GM21529 (cell line): ENCODE results near the gene RBMS3.
"Not testable (repeated sequence)": the region's sequence is repeated elsewhere in the genome, so short reads cannot be mapped to it uniquely, and the experiment has no call there.

Experiments used
- ATAC-seq: cut with Tn5 transposase; IDR thresholded peaks from one replicate; pipeline ENCODE4 v1.9.1; 2021; ENCODE audit not compliant: unreplicated experiment

Gene RBMS3

DNA sequence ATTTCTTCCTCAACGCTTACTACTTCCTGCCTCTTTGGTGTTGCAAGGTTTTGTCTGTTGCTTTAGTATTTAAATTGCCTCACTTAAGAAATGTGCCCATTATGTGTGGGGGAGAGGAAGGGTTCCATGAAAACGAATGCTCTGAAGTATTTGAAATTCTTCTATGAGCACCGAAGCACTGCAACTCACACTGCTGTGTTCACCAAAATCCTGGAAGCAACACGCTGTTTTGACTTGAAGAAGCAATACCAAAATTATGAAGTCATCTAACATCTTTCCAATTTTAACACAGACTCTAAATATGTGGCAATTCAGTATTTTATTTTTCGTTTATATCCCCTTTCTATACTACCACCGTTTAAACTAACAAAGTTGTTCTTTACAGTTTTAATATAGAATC, 101.5 kb downstream of the RBMS3 start:
- ATAC-seq, result no peak

DNA sequence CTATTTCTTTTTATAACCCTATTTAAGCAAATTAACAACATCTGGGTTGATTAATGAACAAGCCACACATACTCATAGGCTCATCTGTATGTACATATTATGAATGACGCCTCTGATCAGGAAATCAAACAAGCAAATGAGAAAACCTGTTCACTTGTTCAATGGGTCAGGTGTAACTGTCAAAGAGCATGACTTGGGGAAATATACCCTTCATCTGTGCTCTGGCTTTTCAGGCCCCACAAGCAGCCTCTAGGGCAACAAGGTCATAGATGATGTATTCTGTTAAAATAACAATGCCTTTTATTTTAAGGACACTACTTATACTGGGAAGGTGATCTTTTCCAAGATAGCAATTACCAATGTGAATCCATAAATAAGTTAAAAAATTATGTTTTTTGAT, 102.0 kb downstream of the RBMS3 start:
- no peak for ATAC-seq

DNA sequence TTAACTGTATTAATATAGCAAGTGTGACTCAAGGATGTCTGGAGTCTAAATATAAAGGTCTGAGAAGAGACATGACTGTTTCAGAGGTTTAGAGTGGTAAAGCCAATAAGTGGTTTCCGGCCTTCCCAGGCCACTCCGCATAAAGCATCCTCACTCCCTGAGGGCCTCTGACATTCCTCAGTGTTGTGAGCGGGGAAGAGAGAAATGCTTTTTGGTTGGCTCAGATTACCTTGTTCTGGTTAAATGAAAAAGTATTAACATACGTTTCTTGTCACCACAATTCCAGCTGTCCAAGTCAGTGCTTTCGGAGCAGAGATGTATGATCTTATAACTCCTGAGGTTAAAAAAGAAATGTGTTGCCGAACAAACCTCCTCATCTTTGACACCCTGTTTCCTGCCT, 103.8 kb downstream of the RBMS3 start:
- ATAC-seq, result no peak

DNA sequence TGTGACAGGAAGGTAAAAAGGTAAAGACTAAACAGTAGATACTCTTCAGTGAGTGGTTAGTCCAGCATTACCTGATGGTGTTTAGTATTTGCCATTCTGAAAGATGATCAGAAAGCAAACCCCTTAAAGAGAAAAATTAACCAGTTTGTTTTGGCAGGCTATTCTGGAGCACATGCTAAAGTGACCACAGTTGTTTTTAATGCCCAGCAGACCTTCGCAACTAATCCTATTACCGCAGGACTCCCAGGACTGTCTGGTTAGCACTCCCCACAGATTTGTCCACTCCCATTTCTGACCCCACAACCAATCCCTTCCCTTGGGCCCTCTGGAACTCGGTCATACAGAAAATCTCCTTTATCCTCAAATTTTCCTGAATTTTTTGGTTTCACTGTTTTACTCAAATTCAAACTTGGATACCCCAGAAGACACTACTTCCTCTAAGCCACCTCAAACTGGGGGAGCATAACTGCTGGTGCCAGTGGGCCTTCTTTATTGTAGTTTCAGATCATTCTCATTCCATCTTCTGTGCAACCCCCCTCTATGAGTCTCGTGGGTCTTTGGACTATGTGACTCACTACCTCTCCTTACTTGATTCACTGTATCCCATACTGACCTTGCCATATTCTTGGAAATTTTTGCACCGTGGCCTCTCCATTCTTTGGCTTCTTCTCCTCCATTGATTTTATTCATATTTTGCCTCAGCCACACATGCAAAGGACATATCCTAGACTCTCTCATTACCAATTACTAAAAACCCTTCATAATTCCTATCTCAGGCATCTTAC, 104.4 kb downstream of the RBMS3 start:
- ATAC-seq, result no peak

DNA sequence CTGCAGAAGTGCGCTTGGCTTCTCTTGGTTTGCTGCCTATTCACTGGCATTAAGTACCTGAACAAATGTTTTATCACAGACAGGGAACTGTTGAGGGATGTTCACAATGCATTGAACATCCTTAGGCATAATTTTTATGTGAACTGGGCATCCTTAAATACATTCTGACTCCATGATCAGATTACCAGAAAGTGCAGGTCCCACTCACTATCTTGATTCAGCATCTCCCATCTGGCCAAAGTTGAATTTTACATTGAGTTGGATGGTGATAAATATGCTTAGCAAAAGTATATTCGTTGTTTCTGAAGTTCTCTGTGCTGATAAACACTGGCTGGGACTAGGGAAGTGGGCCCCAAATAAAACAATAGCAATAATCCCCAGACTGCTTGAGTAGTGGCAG, 108.5 kb downstream of the RBMS3 start:
- no peak for ATAC-seq

DNA sequence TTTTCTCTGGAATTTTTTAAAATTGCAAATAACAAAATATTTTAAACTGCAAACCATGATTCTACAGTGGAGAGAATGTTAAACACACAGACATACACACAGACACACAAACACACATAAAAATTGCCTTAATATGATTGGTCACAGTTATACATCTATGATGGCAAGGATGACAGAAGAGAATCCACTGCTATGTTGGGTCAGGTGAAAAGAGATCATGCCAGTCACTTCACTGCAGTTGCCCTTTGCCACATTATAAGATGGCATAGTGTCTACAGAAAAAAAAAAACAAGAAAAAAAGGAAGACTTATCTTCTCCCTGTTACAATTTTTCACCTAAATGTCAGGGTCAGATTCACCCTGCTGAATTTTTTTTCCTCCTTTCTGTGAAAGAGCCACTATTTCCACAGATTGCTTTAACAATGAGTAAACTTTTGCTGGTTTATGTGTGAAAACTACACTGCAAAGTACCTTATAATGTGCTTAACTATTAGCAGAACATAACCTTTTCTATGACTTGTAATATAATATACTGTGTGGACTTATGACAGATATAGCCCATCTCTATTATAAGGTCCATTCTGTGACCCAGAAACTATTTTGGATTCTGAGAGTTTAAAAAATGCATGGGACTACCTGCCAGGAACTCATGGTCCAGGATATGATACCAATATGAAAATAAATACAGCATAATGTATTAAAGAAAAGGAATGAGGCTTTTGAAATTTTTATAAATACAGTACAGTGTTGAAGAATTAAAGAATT, 111.9 kb downstream of the RBMS3 start:
- ATAC-seq, result no peak

DNA sequence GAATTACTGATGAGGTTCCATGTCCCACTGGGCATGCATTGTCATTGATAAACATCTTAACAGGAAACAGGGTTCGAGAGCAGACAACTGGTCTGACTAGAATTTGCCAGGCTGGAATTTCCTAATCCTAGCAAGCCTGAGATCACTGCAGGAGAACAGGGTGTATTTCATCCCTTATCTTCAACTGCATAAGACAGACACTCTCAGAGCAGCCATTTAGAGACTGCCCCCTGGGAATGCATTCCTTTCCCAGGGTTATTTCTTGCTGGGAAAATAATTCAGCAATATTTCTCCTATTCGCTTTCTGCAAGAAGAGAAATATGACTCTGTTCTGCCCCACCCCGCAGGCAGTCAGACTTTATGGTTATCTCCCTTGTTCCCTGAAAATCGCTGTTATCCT, 113.1 kb downstream of the RBMS3 start:
- ATAC-seq, result not testable (repeated sequence)

DNA sequence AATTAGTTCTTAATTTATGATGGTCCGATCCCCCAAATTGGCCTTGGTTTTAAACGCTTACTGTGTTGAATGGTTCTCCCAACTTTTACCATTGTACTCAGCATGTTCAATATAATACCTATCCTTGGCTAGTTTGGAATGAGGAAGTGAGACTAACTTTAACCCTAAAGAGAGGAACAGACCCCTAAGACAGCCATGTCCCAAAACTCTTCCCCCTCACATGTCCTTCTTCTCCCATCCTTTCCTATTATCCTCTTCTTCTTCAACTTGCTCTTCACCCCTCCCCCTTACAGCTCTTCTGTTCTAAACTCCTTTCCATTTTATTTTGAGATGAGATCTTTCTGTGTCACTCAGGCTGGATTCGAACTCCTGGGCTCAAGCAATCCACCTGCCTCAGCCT, 116.5 kb downstream of the RBMS3 start:
- no peak for ATAC-seq

DNA sequence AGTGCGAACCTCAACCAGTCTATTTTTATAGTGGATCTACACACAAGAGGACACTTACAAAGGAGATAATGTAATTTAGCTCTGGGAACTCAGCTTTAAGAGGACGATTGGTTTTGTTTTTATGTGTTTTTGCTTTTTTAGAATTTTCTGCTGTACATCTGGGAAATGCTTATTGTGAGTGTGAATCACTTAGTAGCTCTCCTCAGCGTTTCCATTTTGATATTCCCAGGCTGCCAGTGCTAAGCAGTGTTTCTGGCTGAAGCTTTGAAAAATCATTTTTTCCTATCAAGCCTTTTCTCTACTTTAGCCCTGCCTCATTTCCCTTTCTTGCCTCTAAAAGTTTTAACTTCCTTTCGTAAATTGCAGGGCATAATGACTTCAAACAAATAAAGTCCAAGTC, 117.9 kb downstream of the RBMS3 start:
- ATAC-seq, result no peak

DNA sequence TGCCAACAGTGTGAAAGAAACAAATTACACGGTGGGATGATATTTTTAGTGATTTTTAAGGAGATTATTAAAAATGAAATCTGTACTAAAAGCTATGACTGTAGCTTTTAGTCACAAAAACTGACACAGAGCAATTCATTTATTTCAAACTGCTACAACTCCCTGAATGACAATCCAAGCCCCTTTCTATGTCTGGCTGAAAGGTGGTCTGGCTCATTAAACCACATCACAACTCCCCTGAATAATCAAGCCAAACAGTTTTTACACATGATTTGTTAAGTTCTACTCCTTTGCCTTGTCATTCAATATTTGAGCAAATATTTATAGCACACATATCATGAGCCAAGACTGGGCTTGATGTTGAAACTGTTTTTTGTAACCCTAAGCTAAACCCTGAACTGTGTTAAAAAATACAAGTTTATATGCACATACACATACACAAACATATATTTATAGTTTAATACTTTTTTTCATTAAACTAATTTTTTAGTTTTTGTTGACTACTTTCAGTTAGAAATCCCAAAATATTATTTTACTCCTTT, 125.5 kb downstream of the RBMS3 start:
- ATAC-seq, result no peak

DNA sequence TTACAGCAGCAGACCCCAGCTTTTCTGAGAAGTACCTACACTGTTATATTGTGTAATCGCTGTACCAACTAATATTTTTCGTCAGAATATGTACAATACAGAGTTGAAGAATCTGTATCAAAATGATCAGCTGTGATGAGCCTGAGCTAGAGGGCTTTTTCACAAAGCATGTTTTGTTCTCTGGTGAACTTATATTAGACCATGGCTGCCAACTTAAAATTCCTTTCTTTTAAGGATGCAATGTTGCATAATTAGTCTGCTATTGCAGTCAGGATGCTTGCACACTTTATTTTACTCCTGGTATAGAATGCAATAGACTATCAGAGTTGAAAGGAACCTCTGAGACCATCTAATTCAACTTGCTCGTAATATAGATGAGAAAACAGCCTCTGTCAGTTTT, 127.8 kb downstream of the RBMS3 start:
- no peak for ATAC-seq

DNA sequence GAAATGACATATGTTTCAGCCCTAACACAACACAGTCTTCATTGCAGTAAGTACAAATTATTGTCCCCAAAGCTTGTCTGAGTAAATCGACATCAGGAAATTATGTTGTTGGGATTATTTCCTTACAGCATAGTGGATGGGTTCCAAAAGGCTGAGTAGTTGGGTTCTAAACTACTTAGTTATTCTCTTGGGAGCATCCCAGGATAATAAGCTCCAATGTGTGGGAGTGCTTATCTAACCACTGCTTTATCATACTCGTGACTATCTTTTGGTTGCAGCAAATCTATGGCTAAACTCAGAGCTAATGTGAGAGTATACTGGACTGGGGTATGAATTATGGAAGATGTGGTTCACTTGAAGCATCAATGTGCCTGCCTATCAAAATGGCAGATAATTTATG, 128.5 kb downstream of the RBMS3 start:
- no peak for ATAC-seq

DNA sequence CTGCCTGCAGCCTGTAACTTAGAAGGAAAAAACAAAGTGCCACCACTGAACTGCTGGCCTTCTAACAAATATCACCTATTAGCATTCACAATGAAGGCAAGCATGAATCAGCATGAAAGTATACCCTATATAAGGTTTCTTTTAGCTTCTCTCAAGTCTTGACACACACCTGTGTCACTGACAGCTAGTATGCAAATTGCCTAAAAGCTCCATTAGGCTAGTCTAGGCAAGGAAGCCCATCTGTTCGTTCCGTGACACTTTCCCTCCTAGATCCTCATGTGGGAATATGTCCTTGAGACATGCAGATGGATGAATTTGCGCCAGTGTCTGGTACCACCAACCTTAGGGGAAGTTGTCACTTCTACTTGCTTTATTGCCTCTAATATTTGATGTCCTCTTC, 129.3 kb downstream of the RBMS3 start:
- no peak for ATAC-seq

DNA sequence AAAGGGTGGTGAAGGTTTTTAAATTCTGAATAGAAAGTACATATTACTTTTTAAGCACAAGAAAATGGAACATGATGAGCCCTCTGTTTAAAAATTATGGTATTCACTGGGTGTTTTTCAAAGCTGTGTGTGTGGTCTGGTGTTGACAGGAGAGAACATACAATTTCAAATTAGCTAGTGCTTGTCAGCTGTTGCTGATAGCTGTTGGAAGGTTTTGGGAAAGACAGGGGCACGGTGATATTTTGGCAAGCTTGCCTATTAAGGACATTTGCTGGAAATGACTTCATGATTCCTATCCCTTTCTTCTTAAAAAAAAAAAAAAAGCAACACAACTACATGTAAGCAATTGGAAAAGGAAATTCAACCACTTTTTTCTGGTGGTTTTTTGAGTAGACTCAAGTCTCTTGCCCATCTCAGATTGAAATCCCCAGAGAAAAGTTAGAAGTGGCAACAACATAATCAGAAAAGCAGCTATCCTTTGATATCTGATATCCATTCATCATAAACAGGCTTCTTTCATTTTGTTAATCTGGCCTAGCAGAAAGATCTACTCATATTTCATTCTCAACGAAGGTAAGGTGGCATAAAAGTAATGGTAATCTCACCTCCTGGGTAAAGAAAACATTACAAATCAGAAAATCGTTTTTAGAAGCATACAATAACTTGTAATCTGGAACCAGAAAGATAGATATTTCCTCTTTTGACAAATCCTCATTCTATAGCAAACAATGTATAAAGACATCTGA, 130.0 kb downstream of the RBMS3 start:
- ATAC-seq, result no peak

DNA sequence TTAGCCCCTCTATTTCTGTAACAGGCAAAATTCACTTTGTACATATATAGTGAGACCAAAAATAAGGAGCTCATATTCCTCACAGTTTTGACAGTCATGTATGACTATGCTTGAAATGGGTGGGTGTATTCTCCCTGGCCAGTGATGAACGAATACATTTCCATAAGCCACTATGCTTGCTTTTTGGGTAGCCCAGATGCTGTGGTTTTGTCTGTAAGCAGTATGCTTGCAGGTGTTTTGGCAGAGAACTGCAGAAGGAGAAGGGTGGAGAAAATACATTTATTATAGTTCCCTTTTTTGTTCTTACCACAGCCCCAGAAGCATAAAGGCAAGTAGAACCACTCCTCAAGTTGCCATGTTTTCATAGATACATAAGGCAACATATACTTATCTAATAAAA, 131.2 kb downstream of the RBMS3 start:
- no peak for ATAC-seq

DNA sequence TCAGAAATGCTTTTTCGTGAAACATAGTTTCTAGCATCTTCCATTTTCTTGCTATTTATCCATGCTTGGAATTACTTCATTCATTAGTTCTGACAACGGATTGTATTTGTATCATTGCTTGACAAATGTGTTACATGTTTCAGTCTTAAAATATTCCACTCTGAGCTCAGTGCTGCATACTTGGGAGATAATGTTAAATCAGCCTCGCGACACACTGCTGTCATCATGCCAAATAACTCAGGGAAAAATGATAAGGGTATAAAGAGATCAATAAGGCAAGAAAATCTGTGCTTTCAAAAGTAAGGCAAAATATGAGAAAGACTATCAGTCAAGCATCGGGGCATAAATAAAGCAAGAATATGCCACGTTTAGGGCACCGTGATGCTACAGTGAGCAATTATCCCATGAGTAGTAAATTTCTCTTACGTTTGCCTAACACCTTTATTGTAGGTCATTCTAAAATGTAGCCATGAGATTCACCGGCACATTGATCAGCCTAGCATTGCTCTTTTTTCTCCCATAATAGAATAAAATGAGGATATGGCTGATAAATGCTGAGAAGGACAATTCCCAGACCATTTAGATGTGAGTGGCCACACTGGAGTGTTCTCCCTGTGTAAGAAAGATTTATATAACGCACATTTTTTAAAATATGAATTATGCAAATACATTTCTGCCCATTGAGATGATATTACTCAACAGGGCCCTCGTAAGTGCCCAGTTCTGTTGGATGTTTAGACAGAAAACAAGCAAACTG, 133.8 kb downstream of the RBMS3 start:
- ATAC-seq, result no peak

DNA sequence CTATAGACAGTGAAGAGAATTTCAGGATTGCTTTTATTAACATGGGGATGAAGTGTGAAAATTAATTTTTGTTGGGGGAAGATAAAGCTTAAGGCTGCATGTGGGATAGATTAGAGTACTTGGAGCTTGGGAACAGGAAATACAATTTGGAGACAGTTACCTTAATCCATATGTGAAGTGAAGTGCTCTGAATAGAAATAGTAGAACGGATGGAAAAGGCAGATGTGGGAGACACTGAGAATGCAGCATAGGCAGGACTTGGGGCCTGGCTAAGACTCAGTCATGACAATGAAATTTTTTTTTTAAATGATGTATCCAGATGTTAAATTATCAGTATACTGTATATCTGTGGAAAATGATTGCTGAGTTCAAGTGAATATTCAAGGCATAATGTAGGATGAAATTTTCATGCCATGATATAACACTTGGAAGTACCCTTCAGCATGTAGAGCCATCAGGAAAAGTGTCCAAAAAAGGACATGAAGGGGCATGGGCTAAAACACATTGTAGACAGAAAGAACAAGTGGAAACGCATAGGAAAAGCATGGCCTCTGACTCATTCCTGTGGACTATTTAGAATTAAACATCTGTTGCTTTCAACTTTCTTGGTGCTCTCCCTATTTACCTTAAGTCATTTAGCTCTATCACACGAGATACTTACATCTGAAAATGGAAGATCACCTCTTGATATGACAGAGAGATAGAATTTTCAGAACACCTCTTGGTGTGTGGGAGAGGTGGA, 134.8 kb downstream of the RBMS3 start:
- no peak for ATAC-seq

DNA sequence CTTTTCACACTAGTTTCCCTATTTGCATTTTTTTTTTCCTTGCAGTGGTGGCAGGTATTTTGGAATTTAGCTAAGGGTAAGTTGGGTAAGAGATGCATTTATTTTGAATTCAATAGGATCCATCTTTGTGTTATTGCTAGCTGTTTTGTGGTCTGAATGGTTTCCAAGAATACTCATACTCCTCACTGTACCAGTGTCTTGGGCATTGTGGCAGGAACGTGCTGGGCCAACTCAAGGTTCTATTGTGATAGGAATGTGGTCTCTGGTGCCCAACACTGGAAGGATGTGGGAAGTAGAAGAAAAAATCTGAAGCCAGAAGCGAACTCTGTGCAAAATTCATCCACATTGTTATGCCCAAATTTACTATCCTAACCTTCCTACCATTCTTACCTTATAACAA, 135.6 kb downstream of the RBMS3 start:
- no peak for ATAC-seq

DNA sequence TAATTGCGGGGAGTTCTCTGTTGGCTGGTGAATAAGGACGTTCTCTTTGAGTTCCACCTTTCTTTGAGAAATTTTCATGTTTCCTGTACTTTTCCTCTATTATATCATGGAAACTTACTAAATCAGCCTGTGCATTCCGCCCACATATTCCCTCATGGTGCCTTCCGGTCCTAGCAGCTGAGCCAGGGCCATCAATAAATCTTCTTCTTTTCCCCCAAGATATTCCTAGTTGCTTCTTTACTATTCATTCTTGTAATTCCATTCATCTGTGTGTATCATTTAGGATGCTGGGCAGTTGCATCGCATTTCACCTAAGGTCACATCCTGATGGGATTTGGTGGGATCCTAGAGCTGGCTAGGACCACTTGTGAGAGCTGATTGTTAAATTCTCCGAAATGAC, 139.2 kb downstream of the RBMS3 start:
- ATAC-seq, result no peak
